Bone marrow (tissue), 2 donors: ENCODE data around the gene ADPGK.
"Not testable (repeated sequence)": the region's sequence is repeated elsewhere in the genome, so short reads cannot be mapped to it uniquely, and the experiment has no call there.

Experiments used
- DNase-seq, 2 donors: peaks; one replicate each; lab custom pipeline; 2025; lab: John Stamatoyannopoulos, UW

Gene ADPGK

GRCh38 chr15:72783640-72784455 is at the start of gene ADPGK:
ADPGK (minus strand) TSS chr15:72783758; CDS start chr15:72783691, 67 bp downstream.
- DNase-seq: peak; percentile 84 to 87

GRCh38 chr15:72827226-72827625 is 43.7 kb upstream of the ADPGK start:
- DNase-seq: no peak

GRCh38 chr15:72826611-72827010 is 43.1 kb upstream of the ADPGK start:
- no peak for DNase-seq

GRCh38 chr15:72825829-72826228 is 42.3 kb upstream of the ADPGK start:
- no peak for DNase-seq

- DNase-seq: no peak
Measured at GRCh38 chr15:72824781-72825180, 41.2 kb upstream of the ADPGK start.

GRCh38 chr15:72824112-72824511 is 40.6 kb upstream of the ADPGK start:
- no peak for DNase-seq

GRCh38 chr15:72820278-72820677 is 36.7 kb upstream of the ADPGK start:
- DNase-seq: no peak

GRCh38 chr15:72818632-72819031 is 35.1 kb upstream of the ADPGK start:
- no peak for DNase-seq

- DNase-seq: no peak
Measured at GRCh38 chr15:72813345-72814004, 29.9 kb upstream of the ADPGK start.

- DNase-seq: no peak
Measured at GRCh38 chr15:72809329-72809728, 25.8 kb upstream of the ADPGK start.

- not testable (repeated sequence) for DNase-seq
Measured at GRCh38 chr15:72807346-72807745, 23.8 kb upstream of the ADPGK start.

GRCh38 chr15:72803006-72803405 is 19.4 kb upstream of the ADPGK start:
- DNase-seq: no peak

- DNase-seq: no peak
Measured at GRCh38 chr15:72801590-72802325, 18.2 kb upstream of the ADPGK start.

- no peak for DNase-seq
Measured at GRCh38 chr15:72800833-72801481, 17.4 kb upstream of the ADPGK start.

- no peak for DNase-seq
Measured at GRCh38 chr15:72797834-72798233, 14.3 kb upstream of the ADPGK start.

GRCh38 chr15:72797338-72797689 is 13.8 kb upstream of the ADPGK start:
- DNase-seq: no peak

- no peak for DNase-seq
Measured at GRCh38 chr15:72796515-72797337, 13.2 kb upstream of the ADPGK start.

- DNase-seq: no peak
Measured at GRCh38 chr15:72796210-72796514, 12.6 kb upstream of the ADPGK start.

GRCh38 chr15:72793766-72794660 is 10.5 kb upstream of the ADPGK start:
- DNase-seq: no peak

- no peak for DNase-seq
Measured at GRCh38 chr15:72792431-72792830, 8.9 kb upstream of the ADPGK start.
